Activated CD4-positive, alpha-beta T cell treated with anti-CD3 and anti-CD28 coated beads for 1 hour (primary cell): Measurements from ENCODE around the gene MAGI1.

Experiments
- DNase-seq: peaks from one replicate; pipeline ENCODE4 v3.0.0-alpha.2; 2020

MAGI1 gene

DNA sequence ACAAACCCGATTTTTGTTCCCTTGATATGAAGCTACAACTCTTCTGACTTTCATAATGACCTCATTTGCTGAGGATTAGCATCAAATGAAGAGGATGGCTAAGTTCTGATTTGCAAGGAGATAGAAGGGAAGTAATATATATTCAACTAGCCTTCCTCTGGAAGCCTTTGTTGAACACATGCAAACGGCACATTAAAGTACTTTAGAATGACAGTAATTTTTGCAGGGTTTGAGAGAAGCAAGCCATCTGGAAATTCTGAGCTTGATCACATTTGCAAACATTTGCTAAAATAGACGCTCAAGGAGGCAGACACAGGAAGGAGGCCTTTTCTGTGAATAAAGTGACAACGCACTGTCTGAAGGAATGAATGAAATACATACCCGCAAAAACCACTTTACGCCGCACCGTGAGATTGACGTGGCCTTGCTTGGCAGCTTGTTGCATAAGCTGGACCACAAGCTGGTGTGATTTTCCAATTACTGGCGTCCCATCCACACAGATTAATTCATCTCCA, 657.2 kb downstream of the MAGI1 start:
- no peak for DNase-seq

- no peak for DNase-seq
These were observed 659.5 kb downstream of the MAGI1 start for GRCh38 chr3:65379223-65379622.

- no peak for DNase-seq
These were observed 661.1 kb downstream of the MAGI1 start for GRCh38 chr3:65377637-65378036.

GRCh38 chr3:65376426-65376825, 662.3 kb downstream of the MAGI1 start:
- DNase-seq = no peak

DNA sequence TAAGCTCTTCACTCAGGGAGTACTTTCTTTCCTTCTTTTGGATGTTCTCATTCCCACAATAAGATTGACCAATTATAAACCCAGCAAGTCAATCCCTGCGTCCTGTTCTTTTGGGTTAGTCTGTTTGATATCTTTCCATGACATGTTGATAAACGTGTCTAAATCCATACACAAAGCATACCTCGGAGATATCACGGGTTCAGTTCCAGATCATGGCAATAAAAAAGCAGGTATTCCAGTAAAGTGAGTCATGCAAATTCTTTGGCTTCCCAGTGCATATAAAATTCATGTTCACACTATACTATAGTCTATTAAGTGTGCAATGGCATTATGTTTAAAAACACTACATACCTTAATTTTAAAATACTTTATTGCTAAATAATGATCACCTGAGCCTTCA, 667.7 kb downstream of the MAGI1 start:
- no peak for DNase-seq

DNA sequence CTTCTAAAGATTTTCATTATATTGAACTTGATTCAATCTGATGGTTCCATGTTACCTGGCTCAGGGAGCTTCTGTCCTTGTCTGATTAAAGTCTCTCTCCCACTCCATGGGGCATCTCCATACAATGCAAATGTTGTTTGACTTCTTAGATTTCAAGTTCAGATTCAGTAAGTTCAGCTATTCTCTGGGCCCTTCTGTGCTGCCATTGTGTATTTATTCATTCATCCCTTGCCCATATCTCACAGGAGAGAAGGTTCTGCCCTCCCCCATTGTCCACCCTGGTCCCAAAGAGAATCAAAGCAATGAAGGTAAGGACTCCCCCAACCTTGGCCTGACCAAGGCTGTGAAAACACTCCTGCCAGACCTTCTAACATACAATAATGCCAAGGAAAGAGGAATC, 669.9 kb downstream of the MAGI1 start:
- DNase-seq = no peak

DNA sequence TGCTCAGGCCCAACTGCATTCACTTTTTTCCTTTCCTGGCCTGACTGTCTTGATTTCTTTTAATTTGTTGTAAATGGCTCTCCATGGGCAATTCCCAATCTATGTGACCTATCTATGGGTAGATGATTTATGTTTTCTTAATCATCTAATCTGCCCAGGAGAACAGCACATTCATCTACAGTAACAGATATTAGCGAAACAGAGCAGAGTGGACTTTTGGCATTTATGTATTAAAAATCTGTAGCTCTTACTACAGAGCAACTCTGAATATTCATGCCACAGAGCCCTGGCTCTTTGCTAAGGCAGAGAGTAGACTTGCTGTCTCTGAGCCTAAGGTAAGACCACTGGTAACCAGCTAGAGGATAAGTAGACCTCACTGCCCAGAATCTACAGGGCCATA, 676.0 kb downstream of the MAGI1 start:
- DNase-seq = no peak

DNA sequence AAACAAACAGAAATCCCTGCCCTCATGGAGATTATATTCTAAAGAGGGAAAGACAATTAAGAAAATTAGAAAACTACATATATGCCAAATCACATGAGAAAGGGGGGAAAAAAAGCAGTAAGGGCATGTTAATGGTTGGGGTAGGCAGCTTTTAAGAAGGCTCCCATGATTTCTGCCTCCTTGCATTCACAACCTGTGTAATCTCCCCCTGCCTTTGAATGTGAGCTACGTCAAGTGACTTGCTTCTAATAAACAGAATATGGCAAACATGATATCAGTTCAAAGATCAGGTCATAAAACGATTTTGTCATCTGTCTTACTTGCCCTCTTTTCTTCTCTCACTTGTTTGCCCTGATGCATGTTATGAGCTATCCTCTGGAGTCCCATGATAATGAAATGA, 677.3 kb downstream of the MAGI1 start:
- no peak for DNase-seq

GRCh38 chr3:65356331-65357248, 682.1 kb downstream of the MAGI1 start:
- DNase-seq = no peak

DNA sequence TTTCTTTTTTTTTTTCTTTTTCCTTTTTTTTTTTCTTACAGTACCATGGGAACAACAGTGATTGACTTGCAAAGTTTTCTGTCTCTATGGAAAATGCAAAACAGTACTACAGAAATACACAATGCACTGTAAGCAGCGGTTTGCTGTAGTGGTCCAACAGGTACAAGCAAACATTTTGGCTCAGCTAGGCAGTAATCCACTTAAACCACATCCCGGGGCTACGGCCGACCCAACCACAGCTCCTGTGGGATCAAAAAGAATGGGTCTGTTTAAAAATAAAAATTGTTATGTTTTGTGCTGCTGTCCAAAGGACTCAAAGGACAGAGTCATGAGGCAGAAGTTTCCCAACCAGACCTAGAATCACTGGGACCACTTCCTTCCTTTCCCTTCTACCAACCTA, 683.8 kb downstream of the MAGI1 start:
- DNase-seq = no peak

DNA sequence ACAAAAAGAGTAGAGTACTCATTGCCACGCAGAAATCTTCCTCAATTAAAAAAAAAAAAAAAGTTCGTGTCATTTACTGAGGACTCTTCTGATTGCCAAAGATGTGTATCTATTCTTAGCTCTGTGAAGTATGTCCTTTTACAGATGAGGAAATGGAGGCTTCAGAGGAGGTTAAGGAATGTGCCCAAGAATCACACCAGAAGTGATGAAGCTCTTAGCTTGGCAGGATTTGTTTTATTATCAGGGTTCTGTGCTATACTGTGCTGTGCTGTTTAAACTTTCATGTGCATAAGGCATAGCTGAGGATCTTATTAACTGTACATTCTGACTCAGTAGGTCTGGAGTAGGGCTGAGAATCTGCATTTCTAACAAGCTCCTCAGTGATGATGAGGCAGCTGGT, 685.8 kb downstream of the MAGI1 start:
- no peak for DNase-seq

- DNase-seq = no peak
These were observed 687.0 kb downstream of the MAGI1 start for GRCh38 chr3:65351753-65352152.

DNA sequence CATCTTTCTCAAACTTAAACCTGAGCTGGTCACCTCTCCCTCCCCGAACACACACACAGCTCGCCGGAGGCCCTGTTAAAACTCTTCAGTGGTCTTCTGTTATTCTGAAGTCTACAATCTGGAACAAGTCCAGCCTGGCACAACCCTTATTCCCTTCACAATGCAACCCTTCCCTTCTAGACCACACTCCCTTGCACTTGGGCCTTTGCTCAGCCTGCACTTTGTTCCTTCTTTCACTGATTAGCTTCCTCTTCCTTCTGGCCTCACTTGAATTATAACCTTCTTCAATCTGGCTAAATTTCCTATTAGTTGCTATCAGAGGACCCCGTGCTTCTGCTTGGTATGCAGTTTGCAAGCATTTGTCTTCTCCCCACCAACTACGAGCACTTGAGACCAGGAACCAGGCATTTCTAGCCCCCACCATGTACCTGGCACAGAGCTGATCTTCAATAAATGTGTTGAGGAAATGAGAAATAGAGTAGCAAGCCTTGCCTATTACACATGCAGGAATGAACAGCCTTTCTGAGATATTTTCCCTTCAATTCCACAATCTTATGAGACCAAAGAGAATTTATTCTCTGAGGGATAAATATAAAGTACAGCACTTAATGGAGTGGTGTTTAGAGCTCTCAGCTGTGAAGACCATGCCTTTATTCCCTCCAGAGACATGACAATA, 687.8 kb downstream of the MAGI1 start:
- DNase-seq = no peak

- DNase-seq = no peak
These were observed 690.2 kb downstream of the MAGI1 start for GRCh38 chr3:65348398-65348995.

DNA sequence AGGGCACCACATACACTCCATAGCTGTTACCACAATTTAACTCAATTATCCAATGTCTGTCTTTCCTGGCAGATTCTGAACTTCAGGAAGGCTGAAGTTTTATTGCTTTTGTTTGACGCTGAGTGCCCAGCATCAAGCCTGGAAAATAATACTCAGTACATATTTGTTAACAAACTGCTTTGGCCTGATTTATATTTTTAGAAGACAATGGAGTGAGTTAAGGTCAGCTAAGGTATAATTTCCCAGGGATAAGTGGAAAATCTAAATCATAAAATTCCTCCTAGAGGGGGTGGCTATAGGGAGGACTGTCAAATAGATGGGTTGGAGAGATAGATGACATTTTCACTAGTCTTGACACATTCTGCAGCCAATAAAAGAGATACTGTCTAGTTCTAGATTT, 691.6 kb downstream of the MAGI1 start:
- no peak for DNase-seq

DNA sequence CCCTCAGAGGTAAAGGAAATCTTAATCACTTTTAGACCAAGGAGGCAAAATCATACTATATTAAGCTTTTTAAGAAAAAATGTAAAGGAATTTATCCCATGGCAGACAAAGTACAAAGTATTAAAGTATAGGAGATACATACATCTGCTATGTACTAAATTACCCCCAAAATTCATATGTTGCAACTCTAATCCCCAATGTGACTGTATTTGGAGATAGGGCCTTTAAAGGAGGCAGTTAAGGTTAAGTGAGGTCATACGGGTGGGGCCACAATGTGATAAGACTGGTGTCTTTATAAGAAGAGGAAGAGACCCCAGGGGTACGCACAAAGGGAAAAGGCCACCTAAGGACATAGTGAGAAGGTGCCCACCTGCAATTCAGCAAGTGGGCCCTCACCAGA, 693.9 kb downstream of the MAGI1 start:
- no peak for DNase-seq

DNA sequence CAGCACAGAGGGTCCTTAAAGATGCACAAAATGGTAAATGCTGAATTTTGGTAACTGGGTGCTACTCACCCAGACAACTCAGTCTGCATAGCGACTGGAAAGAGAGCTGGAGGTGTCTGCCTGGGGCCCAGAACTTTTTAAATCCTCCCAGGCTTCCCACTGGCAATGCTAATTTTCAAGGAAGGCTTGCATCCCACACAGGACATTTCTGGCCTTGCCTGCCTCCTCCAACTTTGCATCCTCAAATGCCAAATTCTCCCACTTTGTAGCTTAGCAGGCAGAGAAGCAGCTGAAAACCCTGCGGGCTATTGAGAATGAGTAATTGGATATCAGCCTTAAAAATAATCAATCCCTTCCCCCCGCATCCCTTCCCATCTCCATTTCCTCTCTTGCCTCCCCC, 694.3 kb downstream of the MAGI1 start:
- DNase-seq = no peak

DNA sequence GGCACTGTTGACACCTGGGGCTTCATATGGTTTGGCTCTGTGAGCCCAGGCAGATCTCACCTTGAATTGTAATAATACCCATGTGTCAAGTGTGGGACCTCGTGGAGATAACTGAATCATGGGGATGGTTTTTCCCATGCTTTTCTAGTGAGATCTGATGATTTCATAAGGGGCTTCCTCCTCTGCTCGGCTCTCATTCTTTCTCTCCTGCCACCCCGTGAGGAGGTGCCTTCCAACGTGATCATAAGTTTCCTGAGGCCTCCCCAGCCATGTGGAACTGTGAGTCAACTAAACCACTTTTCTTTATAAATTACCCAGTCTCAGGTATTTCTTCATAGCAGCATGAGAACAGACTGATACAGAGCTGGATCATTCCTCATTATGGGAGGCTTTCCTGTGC, 695.0 kb downstream of the MAGI1 start:
- DNase-seq = no peak

DNA sequence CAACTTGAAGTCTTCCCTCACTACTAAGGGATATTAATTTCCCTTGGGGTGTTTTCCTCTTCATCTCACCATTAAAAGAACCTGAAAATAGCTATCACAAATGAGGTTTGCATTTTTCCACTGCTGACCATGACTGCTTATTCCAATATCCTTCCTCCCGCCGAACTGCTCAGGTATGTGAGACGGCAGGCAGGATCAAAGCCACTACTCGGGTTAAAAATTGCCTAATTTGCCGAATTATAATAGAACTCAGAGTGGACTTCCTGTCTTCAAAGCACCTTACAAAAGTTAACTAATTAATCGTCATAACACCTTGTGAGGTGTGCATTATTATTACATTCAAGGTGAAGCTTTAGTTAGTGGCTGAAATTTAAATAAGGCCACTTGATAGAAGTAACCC, 695.7 kb downstream of the MAGI1 start:
- no peak for DNase-seq

- DNase-seq = no peak
These were observed 696.5 kb downstream of the MAGI1 start for GRCh38 chr3:65342084-65342683.

- no peak for DNase-seq
These were observed 699.5 kb downstream of the MAGI1 start for GRCh38 chr3:65339192-65339740.

GRCh38 chr3:65338571-65338970, 700.1 kb downstream of the MAGI1 start:
- DNase-seq = no peak

DNA sequence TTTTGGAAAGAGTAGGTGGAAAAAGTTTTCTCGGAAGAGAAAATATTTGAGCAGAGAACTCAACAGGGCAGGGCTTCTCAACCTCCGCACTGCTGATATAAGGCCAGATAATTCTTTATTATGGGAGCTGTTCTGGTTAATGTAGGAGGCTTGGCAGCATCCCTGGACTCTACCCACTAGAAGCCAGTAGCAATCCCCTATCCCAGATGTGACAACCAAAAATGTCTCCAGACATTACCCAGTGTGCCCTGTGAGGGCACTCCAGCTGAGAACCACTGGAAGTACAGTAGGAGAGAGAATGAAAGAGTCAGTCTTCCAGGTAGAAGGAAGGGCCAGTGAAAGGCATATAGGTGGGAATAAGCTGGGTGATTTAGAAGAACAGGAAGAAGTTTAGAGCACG, 703.1 kb downstream of the MAGI1 start:
- no peak for DNase-seq
